SH-SY5Y (cell line): ENCODE data around the gene PSKH1.

Source experiments
- GATA2 ChIP-seq: IDR thresholded peaks from 2 replicates; pipeline ENCODE4 v1.6.1; 2011; ENCODE audit warnings: mild to moderate bottlenecking, low read depth, low read length
- GATA3 ChIP-seq: IDR thresholded peaks from 2 replicates; pipeline ENCODE4 v1.6.1; 2011; ENCODE audit warnings: low read depth, mild to moderate bottlenecking, low read length, moderate library complexity

GRCh38 chr16:67951485-67951884 is 58.4 kb downstream of the PSKH1 start:
- TF ChIP-seq GATA2, result no peak
- no peak for TF ChIP-seq GATA3
